LHCN-M2 (cell line): ENCODE results near the gene PDLIM5. TPM values are rescaled to one million over a fixed set of nuclear protein-coding genes. Genes with fewer than 3 reads are reported as not detected.
"Not testable (repeated sequence)": the region's sequence is repeated elsewhere in the genome, so short reads cannot be mapped to it uniquely, and the experiment has no call there.

Source experiments
- DNase-seq: peaks from one replicate; pipeline ENCODE4 v3.0.0-alpha.2; 2012; ENCODE audit warnings: low read depth
- total RNA-seq: library from RNA; depleted of rRNA; stranded (reverse); fragments of >200 nt; gene quantifications from 2 replicates; pipeline ENCODE4 v1.2.3, GENCODE V29; 2014

Gene PDLIM5
- total RNA-seq, 1 experiment from 2014 or later: 73.1 TPM

- DNase-seq: no peak
Measured at GRCh38 chr4:94461506-94461905, 9.8 kb downstream of the PDLIM5 start.

GRCh38 chr4:94462572-94462971 lies 10.8 kb downstream of the PDLIM5 start:
- DNase-seq: no peak

DNA sequence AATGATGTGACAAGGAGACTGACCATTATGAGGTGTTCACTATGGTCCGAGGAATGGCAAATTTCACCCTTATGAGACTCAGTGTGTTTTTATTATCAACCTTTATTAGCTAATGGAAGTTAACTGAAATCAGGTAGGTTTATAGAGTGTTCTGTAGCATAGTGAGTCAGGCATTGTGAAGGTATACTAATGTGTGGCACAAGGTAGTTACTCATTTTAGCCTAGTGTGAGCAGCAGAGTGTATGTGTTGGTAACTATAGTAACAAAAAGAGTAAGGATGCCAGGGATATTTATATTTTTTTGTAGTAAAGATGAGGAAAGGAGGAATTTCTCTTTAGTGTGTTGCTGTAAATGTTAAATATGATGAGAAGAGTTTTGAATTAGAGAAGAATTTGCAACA lies 12.0 kb downstream of the PDLIM5 start:
- DNase-seq: no peak

- DNase-seq: no peak
Measured at GRCh38 chr4:94466371-94466770, 14.6 kb downstream of the PDLIM5 start.

DNA sequence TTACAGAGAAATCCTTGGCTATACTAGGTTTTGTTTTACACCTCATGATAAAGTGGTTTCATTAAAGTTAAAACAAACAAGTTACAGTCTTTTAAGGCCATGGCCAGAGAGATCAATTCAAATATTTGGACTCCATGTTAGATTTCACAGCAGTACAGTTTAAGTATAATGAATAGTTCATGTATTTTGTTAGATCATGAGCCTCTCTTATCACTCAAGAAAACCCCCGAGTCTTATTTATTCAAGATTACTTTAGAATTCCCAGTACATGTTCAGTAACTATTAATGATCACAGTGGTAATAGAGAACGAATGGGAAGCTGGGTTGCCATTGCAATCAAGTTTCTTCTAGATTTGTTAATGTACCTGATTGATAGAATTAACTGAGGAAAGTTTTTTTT lies 15.2 kb downstream of the PDLIM5 start:
- no peak for DNase-seq

DNA sequence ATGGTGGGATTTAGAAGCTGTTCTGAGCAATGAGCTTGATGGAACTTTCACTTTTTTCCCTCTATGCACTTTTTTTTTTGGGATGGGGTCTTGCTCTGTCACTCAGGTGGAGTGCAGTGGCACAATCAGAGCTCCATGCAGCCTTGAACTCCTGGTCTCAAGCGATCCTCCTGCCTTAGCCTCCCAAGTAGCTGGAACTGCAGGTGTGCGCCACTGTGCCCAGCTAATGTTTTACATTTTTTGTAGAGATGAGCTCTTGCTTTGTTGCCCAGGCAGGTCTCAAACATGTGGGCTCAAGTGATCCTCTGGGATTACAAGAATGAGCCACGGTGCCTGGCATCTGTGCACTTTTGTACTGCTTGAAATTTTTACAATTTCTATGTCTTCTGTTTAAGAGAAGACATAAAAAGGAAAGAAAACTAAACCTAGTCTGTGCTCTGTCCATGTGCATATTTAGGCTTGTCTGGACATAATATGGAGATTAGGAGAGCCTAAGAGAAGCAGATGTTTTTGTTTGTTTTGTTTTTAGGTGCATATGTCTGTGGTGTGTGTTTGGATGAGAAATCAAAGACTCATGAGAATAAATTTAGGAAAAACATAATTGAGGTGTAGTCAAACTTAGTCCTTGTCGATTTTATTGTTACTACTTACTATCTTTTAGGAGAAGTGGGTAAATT lies 16.5 kb downstream of the PDLIM5 start:
- DNase-seq: no peak

DNA sequence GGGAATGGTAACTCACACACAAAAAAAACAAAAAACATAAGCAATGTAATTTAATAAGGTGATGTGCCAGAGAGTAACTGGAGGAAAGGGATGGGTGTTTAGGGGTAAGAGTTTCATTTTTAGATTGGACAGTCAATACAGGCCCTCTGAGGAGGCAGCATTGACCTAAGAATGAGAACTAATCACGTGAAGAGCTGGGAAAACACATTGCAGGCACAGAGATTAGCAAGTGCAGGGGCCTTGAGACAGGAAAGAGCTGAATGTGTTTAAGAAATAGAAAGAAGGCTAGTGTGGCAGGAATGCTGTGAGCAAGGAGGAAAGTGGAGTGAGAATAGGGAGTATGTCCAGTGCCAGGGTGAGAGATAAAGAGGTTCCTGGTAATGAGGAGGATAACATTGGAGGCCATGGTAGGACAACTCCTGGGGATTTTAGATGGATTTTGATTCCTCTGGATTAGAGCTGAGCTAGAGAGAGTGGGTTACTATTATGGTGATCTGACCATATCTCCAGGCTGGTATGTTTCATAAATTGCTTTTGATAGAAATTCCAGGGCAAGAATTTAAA lies 17.6 kb downstream of the PDLIM5 start:
- DNase-seq: no peak

- DNase-seq: no peak
Measured at GRCh38 chr4:94470132-94470531, 18.4 kb downstream of the PDLIM5 start.

GRCh38 chr4:94470782-94471181 lies 19.0 kb downstream of the PDLIM5 start:
- DNase-seq: not testable (repeated sequence)

GRCh38 chr4:94472056-94472826 lies 20.5 kb downstream of the PDLIM5 start:
- peak; percentile 81 for DNase-seq

DNA sequence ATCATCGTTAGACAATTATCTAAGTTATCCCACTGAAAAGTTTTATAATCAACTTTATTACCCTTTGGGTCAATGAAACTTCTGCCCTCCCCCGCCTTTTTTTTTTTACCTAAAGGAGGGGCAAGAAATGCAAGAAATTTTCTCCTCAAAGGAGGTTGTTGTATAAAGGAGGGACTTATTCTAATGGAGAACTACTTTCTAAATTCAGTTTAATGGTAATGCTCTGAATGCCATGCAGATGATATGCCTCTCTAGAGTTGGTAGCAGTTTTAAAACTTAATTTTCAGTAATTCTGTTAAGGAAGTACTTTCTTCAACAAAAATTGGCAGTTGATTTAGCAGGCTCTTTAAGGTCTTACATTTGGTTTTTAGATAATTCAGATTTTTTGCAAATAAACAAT lies 23.3 kb downstream of the PDLIM5 start:
- no peak for DNase-seq

- DNase-seq: no peak
Measured at GRCh38 chr4:94475794-94476193, 24.1 kb downstream of the PDLIM5 start.

DNA sequence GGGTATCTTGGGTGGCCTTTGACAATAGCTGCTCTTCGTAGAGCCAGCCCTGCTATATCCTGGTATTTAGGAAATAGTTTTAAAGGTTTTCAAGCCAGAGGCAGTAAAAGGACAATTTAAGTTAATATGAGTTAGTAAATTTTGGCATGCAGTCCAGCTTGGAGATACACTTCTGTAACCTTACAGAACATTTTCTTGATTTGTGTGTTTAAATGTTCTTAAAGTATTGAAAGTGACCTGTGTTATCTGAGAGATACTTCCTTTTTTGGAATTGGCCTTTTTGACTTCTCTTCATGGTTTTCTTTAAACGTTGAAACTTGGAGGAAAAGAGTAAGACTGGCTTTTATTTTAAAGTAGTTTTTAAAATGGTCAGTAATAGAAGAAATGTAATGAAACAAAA lies 25.5 kb downstream of the PDLIM5 start:
- no peak for DNase-seq

DNA sequence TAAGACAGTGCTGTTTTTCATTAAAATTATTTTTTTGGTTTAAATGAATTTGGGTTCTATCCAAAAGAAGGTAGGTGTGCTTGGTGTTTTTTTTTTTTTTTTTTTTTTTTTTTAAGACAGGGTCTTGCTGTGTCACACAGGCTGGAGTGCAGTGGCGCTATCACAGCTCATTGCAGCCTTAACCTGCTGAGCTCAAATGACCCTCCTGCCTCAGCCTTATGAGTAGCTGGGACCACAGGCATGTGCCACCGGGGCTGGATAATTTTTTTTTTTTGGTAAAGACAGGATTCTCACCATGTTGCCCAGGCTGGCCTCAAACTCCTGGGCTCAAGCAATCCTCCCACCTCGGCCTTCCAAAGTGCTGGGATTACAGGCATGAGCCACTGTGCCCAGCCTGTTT lies 27.1 kb downstream of the PDLIM5 start:
- not testable (repeated sequence) for DNase-seq

DNA sequence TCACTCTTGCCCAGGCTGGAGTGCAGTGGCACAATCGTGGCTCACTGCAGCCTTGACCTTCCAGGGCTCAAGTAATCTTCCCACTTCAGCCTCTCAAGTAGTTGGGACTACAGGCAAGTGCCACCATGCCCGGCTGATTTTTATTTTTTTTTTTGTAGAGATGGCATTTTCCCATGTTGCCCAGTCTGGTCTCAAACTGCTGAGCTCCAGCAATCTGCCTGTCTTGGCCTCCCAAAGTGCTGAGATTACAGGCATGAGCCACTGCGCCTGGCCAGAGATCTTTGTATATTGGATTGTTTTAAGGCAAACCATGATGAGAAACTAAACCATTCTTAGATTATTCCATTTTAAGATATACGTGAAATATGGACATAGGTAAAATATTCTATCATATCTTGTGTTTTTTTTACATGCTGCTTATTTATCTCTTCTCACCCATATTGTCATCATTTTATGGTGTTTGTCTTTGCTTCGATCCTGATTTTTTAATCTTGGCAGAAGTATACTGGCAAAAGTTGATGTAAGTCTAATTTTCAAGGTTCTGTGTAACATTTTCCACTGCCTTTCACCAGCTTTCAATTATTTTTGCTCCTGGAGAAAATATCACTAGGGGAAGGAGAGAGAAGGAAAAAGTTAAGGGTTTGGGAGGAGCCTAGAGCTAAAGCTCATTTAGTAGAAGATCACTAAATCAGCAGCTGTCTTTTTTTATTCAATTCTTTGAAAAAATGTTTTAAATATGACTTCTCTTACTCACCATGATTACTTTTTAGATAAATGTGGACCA lies 27.8 kb downstream of the PDLIM5 start:
- no peak for DNase-seq

GRCh38 chr4:94480362-94480951 lies 28.7 kb downstream of the PDLIM5 start:
- DNase-seq: no peak

- DNase-seq: no peak
Measured at GRCh38 chr4:94483895-94484294, 32.2 kb downstream of the PDLIM5 start.

- DNase-seq: no peak
Measured at GRCh38 chr4:94484818-94485217, 33.1 kb downstream of the PDLIM5 start.

DNA sequence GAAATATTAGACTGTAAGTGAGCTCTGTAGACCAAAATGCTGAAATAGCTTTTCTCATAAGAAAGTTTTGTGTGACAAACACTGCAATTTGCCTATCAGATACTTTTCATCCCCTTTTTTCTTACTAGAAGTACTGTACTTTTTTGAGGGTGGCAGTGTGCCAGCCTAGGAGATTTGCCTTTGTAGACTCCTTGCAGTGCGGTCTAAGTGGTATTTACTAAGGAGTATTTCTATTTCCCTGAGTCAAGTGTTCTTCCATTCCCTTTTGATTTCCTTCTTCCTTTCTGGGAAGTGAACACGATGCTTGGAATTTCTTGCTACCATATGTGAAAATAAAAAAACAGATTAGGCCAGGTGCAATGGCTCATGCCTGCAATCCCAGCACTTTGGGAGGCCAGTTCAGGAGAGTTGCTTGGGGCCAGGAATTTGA lies 34.6 kb downstream of the PDLIM5 start:
- DNase-seq: peak; percentile 76

GRCh38 chr4:94488670-94489069 lies 36.9 kb downstream of the PDLIM5 start:
- no peak for DNase-seq

GRCh38 chr4:94489098-94489497 lies 37.4 kb downstream of the PDLIM5 start:
- DNase-seq: no peak

DNA sequence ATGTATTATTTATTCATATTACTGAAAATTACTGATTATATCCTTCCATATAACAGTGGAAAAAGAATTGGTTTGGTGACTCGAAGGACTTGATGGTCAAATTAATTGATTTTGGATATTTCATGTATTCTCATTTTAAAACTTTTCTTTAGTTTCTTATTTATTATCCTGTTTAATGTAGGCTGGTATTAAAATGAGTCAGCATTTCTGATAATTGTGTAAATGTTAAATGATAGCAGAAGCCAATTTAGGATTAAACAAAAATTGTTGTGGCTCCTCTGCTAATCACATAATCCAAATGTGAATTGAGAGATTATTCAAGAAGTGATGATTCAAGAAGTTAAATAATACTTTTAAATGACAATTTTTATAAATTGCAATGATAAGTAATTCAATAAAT lies 38.7 kb downstream of the PDLIM5 start:
- DNase-seq: no peak
